ENCODE measurements around the gene SLC16A9.

SLC16A9 gene

GRCh38 chr10:59627366-59628018, 82.2 kb downstream of the SLC16A9 start:
- no peak for DNase-seq (ENCODE audit: low read depth in 3 of 3)

- DNase-seq (ENCODE audit: low read depth in 3 of 3) = no peak
These were observed 83.2 kb downstream of the SLC16A9 start for GRCh38 chr10:59626523-59626869.

GRCh38 chr10:59625721-59626522, 83.7 kb downstream of the SLC16A9 start:
- DNase-seq (ENCODE audit: low read depth in 3 of 3) = peak; percentile 2 to 33 (median 9)

- no peak for DNase-seq (ENCODE audit: low read depth in 3 of 3)
These were observed 84.7 kb downstream of the SLC16A9 start for GRCh38 chr10:59624951-59625350.

GRCh38 chr10:59624136-59624535, 85.5 kb downstream of the SLC16A9 start:
- DNase-seq (ENCODE audit: low read depth in 3 of 3) = no peak

- no peak for DNase-seq (ENCODE audit: low read depth in 3 of 3)
These were observed 86.2 kb downstream of the SLC16A9 start for GRCh38 chr10:59623133-59624121.

GRCh38 chr10:59622320-59623132, 87.1 kb downstream of the SLC16A9 start:
- peak in 2 of 3 donors; percentile 9 to 14 for DNase-seq (ENCODE audit: low read depth in 3 of 3)

- no peak for DNase-seq (ENCODE audit: low read depth in 3 of 3)
These were observed 87.9 kb downstream of the SLC16A9 start for GRCh38 chr10:59621771-59622170.

GRCh38 chr10:59618666-59619065, 91.0 kb downstream of the SLC16A9 start:
- DNase-seq (ENCODE audit: low read depth in 3 of 3) = no peak

GRCh38 chr10:59617996-59618395, 91.7 kb downstream of the SLC16A9 start:
- no peak for DNase-seq (ENCODE audit: low read depth in 3 of 3)

GRCh38 chr10:59611048-59611447, 98.6 kb downstream of the SLC16A9 start:
- no peak for DNase-seq (ENCODE audit: low read depth in 3 of 3)

- no peak for DNase-seq (ENCODE audit: low read depth in 3 of 3)
These were observed 101.7 kb downstream of the SLC16A9 start for GRCh38 chr10:59607970-59608369.

GRCh38 chr10:59606551-59606961, 103.1 kb downstream of the SLC16A9 start:
- no peak for DNase-seq (ENCODE audit: low read depth in 3 of 3)

GRCh38 chr10:59601985-59602384, 107.7 kb downstream of the SLC16A9 start:
- no peak for DNase-seq (ENCODE audit: low read depth in 3 of 3)

All from stimulated activated CD4-positive, alpha-beta T cell treated with anti-CD3 and anti-CD28 coated beads, TNF-alpha, amount 100 ng/mL, for 48 hours (primary cell).